Trophoblast cell (in vitro differentiated cells and primary cell): ENCODE results near the gene NUFIP1.
A peak's percentile ranks its signal among the peaks of the same experiment; 100 is the strongest.

Source experiments
- DNase-seq, 2 donors: peaks; one replicate each; pipeline ENCODE4 v3.0.0-alpha.2; 2016
- H2AFZ ChIP-seq: 2 replicates; pipeline ENCODE4 v1.6.1; 2013; ENCODE audit warnings: low read length, moderate library complexity, mild to moderate bottlenecking; ENCODE audit not compliant: insufficient read depth, poor library complexity
- H2AK5ac ChIP-seq: 2 replicates; pipeline ENCODE4 v1.6.1; 2013; ENCODE audit warnings: mild to moderate bottlenecking, low read length
- H2BK120ac ChIP-seq: 2 replicates; pipeline ENCODE4 v1.6.1; 2013; ENCODE audit warnings: low read length, mild to moderate bottlenecking, moderate library complexity; ENCODE audit not compliant: insufficient read depth, poor library complexity
- H2BK12ac ChIP-seq: 2 replicates; pipeline ENCODE4 v1.6.1; 2013; ENCODE audit warnings: mild to moderate bottlenecking, low read length, moderate library complexity
- H2BK5ac ChIP-seq: 2 replicates; pipeline ENCODE4 v1.6.1; 2013; ENCODE audit warnings: low read length, low read depth, moderate library complexity, mild to moderate bottlenecking; ENCODE audit not compliant: poor library complexity
- H3K14ac ChIP-seq: 2 replicates; pipeline ENCODE4 v1.6.1; 2013; ENCODE audit warnings: mild to moderate bottlenecking, low read length
- H3K18ac ChIP-seq: 2 replicates; pipeline ENCODE4 v1.6.1; 2013; ENCODE audit warnings: mild to moderate bottlenecking, low read length
- H3K23ac ChIP-seq: 2 replicates; pipeline ENCODE4 v1.6.1; 2013; ENCODE audit warnings: low read length
- H3K27ac ChIP-seq: 2 replicates; pipeline ENCODE4 v1.5.1; 2013; ENCODE audit warnings: low read depth, mild to moderate bottlenecking, inconsistent platforms, low read length, moderate library complexity
- H3K27me3 ChIP-seq: 2 replicates; pipeline ENCODE4 v1.6.1; 2013; ENCODE audit warnings: inconsistent platforms, mild to moderate bottlenecking, low read length, moderate library complexity; ENCODE audit not compliant: insufficient read depth
- H3K36me3 ChIP-seq, 2 experiments: 1 replicate in 1 of 2; 2 replicates in 1 of 2; pipeline ENCODE4 v1.6.1; 2013; ENCODE audit warnings: low read length in 2 of 2, mild to moderate bottlenecking in 2 of 2, moderate library complexity in 1 of 2; ENCODE audit not compliant: insufficient read depth in 2 of 2, control insufficient read depth in 1 of 2
- H3K4ac ChIP-seq: 2 replicates; pipeline ENCODE4 v1.6.1; 2013; ENCODE audit warnings: low read depth, mild to moderate bottlenecking, low read length, moderate library complexity
- H3K4me1 ChIP-seq, 2 experiments: 1 replicate in 1 of 2; 2 replicates in 1 of 2; pipeline ENCODE4 v1.6.1; 2013; ENCODE audit warnings: low read length in 2 of 2, mild to moderate bottlenecking in 2 of 2, moderate library complexity in 1 of 2; ENCODE audit not compliant: insufficient read depth in 2 of 2, control insufficient read depth in 1 of 2
- H3K4me2 ChIP-seq: 2 replicates; pipeline ENCODE4 v1.6.1; 2013; ENCODE audit warnings: inconsistent platforms, mild to moderate bottlenecking, low read length, moderate library complexity
- H3K4me3 ChIP-seq: 2 replicates; pipeline ENCODE4 v1.5.1; 2013; ENCODE audit warnings: mild to moderate bottlenecking, low read depth, low read length, inconsistent platforms
- H3K79me1 ChIP-seq: one replicate; pipeline ENCODE4 v1.6.1; 2013; ENCODE audit warnings: low read length
- H3K79me2 ChIP-seq: 2 replicates; pipeline ENCODE4 v1.6.1; 2013; ENCODE audit warnings: low read length, mild to moderate bottlenecking; ENCODE audit not compliant: control insufficient read depth, insufficient read depth, poor library complexity
- H3K9ac ChIP-seq: 2 replicates; pipeline ENCODE4 v1.6.1; 2013; ENCODE audit warnings: mild to moderate bottlenecking, low read length
- H3K9me3 ChIP-seq: 2 replicates; pipeline ENCODE4 v1.6.1; 2013; ENCODE audit warnings: low read depth, mild to moderate bottlenecking, control low read depth, inconsistent platforms, low read length; ENCODE audit not compliant: insufficient read depth
- H4K12ac ChIP-seq: 2 replicates; pipeline ENCODE4 v1.6.1; 2013; ENCODE audit warnings: low read depth, mild to moderate bottlenecking, low read length, moderate library complexity
- H4K8ac ChIP-seq: 2 replicates; pipeline ENCODE4 v1.6.1; 2013; ENCODE audit warnings: low read depth, mild to moderate bottlenecking, low read length, moderate library complexity
- H4K91ac ChIP-seq: one replicate; pipeline ENCODE4 v1.6.1; 2013; ENCODE audit warnings: low read depth, mild to moderate bottlenecking, low read length, moderate library complexity
- WGBS: extraction: QIAGEN DNeasy Blood & Tissue Kit; methylation state at CpG from one replicate; pipeline ENCODE4 v1.1.7; 2013; ENCODE audit warnings: missing lambda C conversion rate; ENCODE audit not compliant: insufficient read length, insufficient coverage; ENCODE audit errors: extremely low coverage; 5-methylcytosine and 5-hydroxymethylcytosine counted together

The NUFIP1 gene

GRCh38 chr13:44932850-44933251 lies 56.4 kb downstream of the NUFIP1 start:
- Histone ChIP-seq H3K23ac (no peak overlapping the region), H3K9me3 (no peaks in the 10 kb centered on the region), H3K79me1 (no peaks in the 10 kb centered on the region), H3K4ac (no peak overlapping the region), H3K36me3 (no peaks in the 10 kb centered on the region), H3K4me3 (no peak overlapping the region), H4K91ac (no peak overlapping the region), H3K4me1 (peaks cover 0 to 5% of the 10 kb centered on the region in 2 experiments), H3K79me2 (no peaks in the 10 kb centered on the region), H2BK12ac (no peak overlapping the region), H3K4me2 (no peak overlapping the region), H4K8ac (no peak overlapping the region), H2AK5ac (no peak overlapping the region), H2AFZ (no peak overlapping the region), H2BK120ac (no peak overlapping the region), H3K27ac (no peak overlapping the region), H3K27me3 (no peaks in the 10 kb centered on the region), H2BK5ac (no peak overlapping the region), H3K18ac (no peak overlapping the region), H3K14ac (no peak overlapping the region), H4K12ac (no peak overlapping the region), H3K9ac (no peak overlapping the region)
- no peak for DNase-seq
- no CpG with 5 or more reads among the region's 7 CpGs for WGBS

- no peak overlapping the region for H3K27ac ChIP-seq
- no peak overlapping the region for H3K14ac ChIP-seq
- peaks cover 0 to 5% of the 10 kb centered on the region in 2 experiments for H3K4me1 ChIP-seq
- no peak overlapping the region for H4K91ac ChIP-seq
- no peaks in the 10 kb centered on the region for H3K79me2 ChIP-seq
- no peak overlapping the region for H2BK5ac ChIP-seq
- no CpG with 5 or more reads among the region's 5 CpGs for WGBS
- no peaks in the 10 kb centered on the region for H3K79me1 ChIP-seq
- H3K9ac ChIP-seq, result no peak overlapping the region
- no peak overlapping the region for H3K4ac ChIP-seq
- H2BK120ac ChIP-seq, result no peak overlapping the region
- H2AK5ac ChIP-seq, result no peak overlapping the region
- H3K36me3 ChIP-seq, result no peaks in the 10 kb centered on the region
- H3K4me3 ChIP-seq, result no peak overlapping the region
- DNase-seq, result no peak
- no peaks in the 10 kb centered on the region for H3K9me3 ChIP-seq
- H2AFZ ChIP-seq, result no peak overlapping the region
- H3K23ac ChIP-seq, result no peak overlapping the region
- no peak overlapping the region for H4K12ac ChIP-seq
- H3K4me2 ChIP-seq, result no peak overlapping the region
- no peak overlapping the region for H3K18ac ChIP-seq
- no peak overlapping the region for H2BK12ac ChIP-seq
- H4K8ac ChIP-seq, result no peak overlapping the region
- no peaks in the 10 kb centered on the region for H3K27me3 ChIP-seq
Observed at GRCh38 chr13:44932171-44932849, 57.0 kb downstream of the NUFIP1 start.

GRCh38 chr13:44930963-44931623 lies 58.2 kb downstream of the NUFIP1 start:
- Histone ChIP-seq H2AFZ (no peak overlapping the region), H2BK5ac (no peak overlapping the region), H3K4me1 (peaks cover 0 to 5% of the 10 kb centered on the region in 2 experiments), H3K9me3 (no peaks in the 10 kb centered on the region), H3K27ac (no peak overlapping the region), H3K9ac (no peak overlapping the region), H4K12ac (no peak overlapping the region), H4K8ac (no peak overlapping the region), H3K36me3 (no peaks in the 10 kb centered on the region), H2BK120ac (no peak overlapping the region), H3K23ac (no peak overlapping the region), H3K27me3 (no peaks in the 10 kb centered on the region), H3K79me1 (no peaks in the 10 kb centered on the region), H2BK12ac (no peak overlapping the region), H3K4ac (no peak overlapping the region), H2AK5ac (no peak overlapping the region), H3K18ac (no peak overlapping the region), H3K4me3 (no peak overlapping the region), H3K4me2 (no peak overlapping the region), H3K79me2 (no peaks in the 10 kb centered on the region), H3K14ac (no peak overlapping the region), H4K91ac (no peak overlapping the region)
- peak; percentile 17 to 44 for DNase-seq
- no CpG with 5 or more reads among the region's 7 CpGs for WGBS

DNA sequence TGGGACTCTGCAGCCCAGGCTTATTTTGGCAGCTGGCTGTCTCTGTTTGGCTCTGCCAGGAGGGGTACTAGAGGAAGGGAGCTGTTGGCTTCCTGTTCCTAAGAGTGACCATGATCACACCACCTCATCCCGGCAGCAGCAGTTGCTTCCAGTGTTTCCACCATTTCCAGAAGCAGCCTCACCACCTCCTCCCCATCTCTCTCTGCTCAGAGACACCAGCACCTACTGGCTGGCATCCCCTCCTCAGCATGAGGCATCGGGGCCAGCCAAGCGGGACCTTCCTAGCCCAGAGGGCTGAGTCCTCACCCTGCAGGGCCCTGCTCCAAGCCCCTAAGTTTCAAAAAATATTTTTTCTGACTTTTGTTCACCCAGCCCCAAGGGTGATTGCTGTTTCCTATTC lies 59.0 kb downstream of the NUFIP1 start:
- H2AFZ ChIP-seq, result no peak overlapping the region
- H3K4me1 ChIP-seq, result peaks cover 0 to 5% of the 10 kb centered on the region in 2 experiments
- H2BK5ac ChIP-seq, result no peak overlapping the region
- no peak overlapping the region for H3K4me3 ChIP-seq
- H3K18ac ChIP-seq, result no peak overlapping the region
- H3K9ac ChIP-seq, result no peak overlapping the region
- H2AK5ac ChIP-seq, result no peak overlapping the region
- no peak for DNase-seq
- no peak overlapping the region for H3K23ac ChIP-seq
- H3K27ac ChIP-seq, result no peak overlapping the region
- no peaks in the 10 kb centered on the region for H3K9me3 ChIP-seq
- H3K79me1 ChIP-seq, result no peaks in the 10 kb centered on the region
- H3K4me2 ChIP-seq, result no peak overlapping the region
- no peak overlapping the region for H2BK120ac ChIP-seq
- no peak overlapping the region for H4K8ac ChIP-seq
- no peaks in the 10 kb centered on the region for H3K27me3 ChIP-seq
- H3K14ac ChIP-seq, result no peak overlapping the region
- no peaks in the 10 kb centered on the region for H3K36me3 ChIP-seq
- H3K4ac ChIP-seq, result no peak overlapping the region
- H2BK12ac ChIP-seq, result no peak overlapping the region
- no peaks in the 10 kb centered on the region for H3K79me2 ChIP-seq
- no peak overlapping the region for H4K12ac ChIP-seq
- no CpG with 5 or more reads among the region's 3 CpGs for WGBS
- no peak overlapping the region for H4K91ac ChIP-seq
